AG09309 (cell line): ENCODE measurements around the gene EEF2K.
"Not testable (repeated sequence)": the region's sequence is repeated elsewhere in the genome, so short reads cannot be mapped to it uniquely, and the experiment has no call there.

Experiments used
- DNase-seq: peaks from one replicate; pipeline ENCODE4 v3.0.0-alpha.2; 2010; ENCODE audit warnings: low read depth
- H3K4me3 ChIP-seq: 2 replicates; pipeline ENCODE4 v1.5.1; 2011; ENCODE audit warnings: mild to moderate bottlenecking, low read depth, low read length, moderate library complexity; ENCODE audit not compliant: control insufficient read depth
- TF ChIP-seq, protein P1 (sequence below): IDR thresholded peaks from 2 replicates; pipeline ENCODE4 v1.5.1; 2011; ENCODE audit warnings: mild to moderate bottlenecking, low read depth, low read length, inconsistent platforms; ENCODE audit not compliant: insufficient read depth, control insufficient read depth; ENCODE audit errors: missing control alignments

The EEF2K gene

DNA sequence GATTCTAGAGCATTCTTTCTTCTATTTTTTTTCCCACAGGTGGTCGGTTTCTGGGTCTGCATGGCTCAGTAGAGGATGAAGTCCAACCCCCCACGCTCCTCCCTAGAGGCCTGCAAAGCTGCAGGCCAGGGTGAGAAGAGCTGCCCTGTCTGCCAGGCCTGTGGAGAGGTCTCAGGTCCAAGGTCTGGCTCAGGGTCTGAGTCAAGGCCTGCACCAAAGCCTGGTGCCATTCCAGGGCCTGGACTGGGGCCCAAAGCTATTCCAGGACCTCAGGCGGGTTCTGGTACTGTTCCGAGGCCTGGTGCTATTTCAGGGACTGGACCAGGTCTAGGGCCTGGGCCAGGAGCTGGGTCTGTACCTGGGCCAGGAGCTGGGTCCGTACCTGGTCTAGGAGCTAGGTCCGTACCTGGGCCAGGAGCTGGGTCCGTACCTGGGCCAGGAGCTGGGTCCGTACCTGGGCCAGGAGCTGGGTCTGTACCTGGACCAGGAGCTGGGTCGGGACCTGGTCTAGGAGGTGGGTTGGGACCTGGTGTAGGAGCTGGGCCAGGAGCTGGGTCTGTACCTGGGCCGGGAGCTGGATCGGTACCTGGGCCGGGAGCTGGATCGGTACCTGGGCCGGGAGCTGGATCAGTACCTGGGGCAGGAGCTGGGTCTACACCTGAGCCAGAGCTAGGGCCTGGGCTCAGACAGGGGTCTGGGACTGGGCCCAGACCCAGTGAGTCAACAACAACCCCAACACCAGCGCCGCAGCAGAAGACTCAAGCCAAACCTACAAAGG lies 40.4 kb upstream of the EEF2K start:
- TF ChIP-seq, protein P1, sequence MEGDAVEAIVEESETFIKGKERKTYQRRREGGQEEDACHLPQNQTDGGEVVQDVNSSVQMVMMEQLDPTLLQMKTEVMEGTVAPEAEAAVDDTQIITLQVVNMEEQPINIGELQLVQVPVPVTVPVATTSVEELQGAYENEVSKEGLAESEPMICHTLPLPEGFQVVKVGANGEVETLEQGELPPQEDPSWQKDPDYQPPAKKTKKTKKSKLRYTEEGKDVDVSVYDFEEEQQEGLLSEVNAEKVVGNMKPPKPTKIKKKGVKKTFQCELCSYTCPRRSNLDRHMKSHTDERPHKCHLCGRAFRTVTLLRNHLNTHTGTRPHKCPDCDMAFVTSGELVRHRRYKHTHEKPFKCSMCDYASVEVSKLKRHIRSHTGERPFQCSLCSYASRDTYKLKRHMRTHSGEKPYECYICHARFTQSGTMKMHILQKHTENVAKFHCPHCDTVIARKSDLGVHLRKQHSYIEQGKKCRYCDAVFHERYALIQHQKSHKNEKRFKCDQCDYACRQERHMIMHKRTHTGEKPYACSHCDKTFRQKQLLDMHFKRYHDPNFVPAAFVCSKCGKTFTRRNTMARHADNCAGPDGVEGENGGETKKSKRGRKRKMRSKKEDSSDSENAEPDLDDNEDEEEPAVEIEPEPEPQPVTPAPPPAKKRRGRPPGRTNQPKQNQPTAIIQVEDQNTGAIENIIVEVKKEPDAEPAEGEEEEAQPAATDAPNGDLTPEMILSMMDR = no peak
- no peak overlapping the region for H3K4me3 ChIP-seq
- DNase-seq = no peak

DNA sequence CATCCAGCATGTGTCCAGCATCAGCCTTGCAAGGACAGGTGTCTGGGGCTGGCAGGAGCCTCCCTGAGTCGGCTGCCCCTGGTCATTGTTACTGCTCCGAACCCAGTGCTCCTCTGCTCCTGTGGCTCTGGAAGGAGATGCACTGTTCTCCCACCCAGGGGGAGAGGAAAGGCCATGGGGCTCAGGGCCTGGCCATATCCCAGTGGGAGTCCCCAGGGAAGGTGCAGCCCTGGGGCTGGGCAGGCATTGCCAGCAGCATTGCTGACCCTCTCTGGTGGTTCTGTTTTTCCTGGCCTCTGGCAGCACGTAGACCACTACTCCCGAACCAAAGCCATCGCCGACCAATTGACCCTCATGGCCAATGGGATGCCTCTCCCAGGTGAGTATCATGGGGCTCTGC lies 34.1 kb upstream of the EEF2K start:
- no peak overlapping the region for H3K4me3 ChIP-seq
- TF ChIP-seq, protein P1 = no peak
- no peak for DNase-seq

DNA sequence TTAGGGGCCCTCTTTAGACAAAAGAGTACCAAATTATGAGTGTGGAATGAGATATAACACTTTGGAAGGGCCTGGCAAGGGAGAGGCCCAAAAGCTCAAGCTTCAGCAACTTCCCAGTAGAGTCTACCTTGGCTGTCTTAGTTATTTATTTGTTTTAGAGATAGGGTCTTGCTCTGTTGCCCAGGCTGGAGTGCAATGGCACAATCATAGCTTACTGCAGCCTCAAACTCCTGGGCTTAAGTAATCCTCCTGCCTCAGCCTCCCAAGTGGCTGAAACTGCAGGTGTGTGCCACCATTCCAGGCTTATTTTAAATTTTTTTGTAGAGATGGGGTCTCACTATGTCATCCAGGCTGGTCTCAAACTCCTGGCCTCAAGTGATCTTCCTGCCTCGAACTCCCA lies 33.4 kb upstream of the EEF2K start:
- DNase-seq, H3K4me3 ChIP-seq: not testable (repeated sequence)

DNA sequence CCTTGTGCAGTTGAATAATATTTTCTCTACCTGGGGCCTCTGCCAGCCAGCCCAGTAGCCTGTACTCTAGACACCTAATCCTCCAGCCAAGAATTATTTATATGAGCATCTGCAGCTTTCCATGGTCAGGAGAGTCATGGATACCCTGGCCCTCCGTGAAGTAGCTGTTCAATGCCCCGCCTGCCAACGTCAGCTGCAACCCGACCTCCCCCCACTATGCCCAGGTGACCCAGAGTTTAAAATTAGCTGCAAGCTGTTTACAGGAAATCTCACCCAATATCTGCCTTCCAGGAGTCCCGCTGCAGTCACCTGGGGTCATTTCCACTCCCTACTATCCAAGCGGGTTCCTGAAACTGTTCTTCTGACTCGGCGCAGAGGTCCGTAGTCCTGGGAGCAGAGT lies 31.4 kb upstream of the EEF2K start:
- no peak overlapping the region for H3K4me3 ChIP-seq
- TF ChIP-seq, protein P1 = no peak
- no peak for DNase-seq

DNA sequence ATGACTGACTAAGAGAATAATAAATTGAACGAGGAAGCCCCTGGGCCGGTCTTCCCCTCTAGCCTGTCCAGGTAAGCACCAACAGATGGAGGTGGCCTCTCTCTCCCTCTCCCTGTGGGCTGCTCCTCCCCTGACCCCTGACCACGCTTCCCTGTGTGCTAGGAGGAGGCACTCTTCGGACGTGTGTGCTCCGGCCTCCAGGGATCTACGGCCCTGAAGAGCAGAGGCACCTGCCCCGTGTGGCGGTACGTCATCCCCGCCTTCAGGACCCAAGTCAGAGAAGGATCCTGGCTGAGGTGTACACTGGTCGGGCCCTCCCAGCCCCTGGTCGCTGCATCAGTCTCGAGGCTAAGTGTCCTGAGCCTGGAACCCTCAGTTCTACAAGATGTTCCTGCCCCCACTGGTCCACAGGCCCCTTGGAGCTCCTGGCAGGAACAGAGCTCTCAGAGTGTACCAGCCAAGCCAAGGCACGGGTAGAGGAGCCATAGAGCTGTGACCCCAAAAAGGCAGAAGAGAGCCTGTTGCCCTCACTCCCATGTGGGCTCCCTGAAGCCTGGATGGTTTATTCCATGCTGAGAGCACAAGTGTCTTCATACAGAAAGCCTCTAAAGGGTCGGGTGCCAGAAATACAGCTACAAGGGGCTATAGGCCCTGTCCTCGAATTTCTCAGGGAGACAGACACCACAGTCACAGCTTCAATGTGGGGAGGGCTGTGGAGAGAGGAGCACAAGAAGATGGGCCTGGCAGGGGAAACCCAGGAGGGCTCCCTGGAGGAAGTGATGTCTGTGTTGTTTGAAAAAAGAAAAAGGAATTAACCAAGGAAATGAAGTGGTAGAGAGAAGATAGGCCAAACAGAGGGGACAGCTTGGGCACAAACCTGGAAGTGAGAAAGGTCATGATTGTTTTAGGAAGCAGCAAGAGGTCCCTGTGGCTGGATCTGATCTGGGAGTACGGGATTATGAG lies 27.8 kb upstream of the EEF2K start:
- no peak overlapping the region for H3K4me3 ChIP-seq
- DNase-seq = no peak
- TF ChIP-seq, protein P1 = no peak

DNA sequence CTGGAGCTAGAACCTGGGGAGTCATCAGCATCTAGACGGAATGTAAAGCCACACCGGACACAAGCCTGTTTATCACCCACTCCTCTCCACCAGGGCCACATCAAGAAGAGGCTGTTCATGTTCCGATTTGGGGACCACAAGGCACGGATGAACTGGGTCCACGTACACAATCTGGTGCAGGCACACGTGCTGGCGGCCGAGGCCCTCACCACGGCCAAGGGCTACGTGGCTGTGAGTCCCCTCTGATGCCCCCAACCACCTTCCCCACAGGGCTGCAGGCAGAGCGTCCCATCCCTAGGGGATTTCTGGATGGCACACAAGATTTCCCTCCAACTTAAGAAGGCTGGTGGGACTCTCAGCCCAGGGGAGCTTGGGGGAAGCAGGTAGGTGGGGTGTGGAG lies 24.7 kb upstream of the EEF2K start:
- DNase-seq = no peak
- TF ChIP-seq, protein P1 = no peak
- no peak overlapping the region for H3K4me3 ChIP-seq

DNA sequence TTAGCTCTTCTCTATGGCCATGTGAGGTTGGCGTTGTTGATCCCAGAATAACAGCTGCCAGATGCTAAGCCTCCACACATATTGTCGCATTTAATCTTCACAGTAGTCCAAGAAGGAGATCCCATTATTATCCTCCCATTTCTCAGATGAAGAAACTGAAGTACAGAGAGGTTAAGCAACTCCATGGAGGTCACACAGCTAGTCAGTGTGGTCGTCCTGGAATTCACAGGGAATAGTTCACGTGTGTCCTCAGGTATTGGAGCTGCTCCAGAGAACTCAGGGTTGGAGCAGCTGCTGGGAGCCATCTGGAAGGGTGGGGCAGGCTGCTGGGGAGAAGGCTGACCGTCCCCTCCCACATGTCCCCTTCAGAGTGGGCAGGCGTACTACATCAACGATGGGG lies 24.2 kb upstream of the EEF2K start:
- TF ChIP-seq, protein P1 = no peak
- DNase-seq = no peak
- no peak overlapping the region for H3K4me3 ChIP-seq
